ENCODE measurements around the gene ARFGEF3. TPM values are rescaled to one million over a fixed set of nuclear protein-coding genes. Genes with fewer than 3 reads are reported as not detected.

Gene ARFGEF3
- total and polyA plus RNA-seq, 2 experiments from 2014 or later: 0.43 to 1.1 TPM

DNA sequence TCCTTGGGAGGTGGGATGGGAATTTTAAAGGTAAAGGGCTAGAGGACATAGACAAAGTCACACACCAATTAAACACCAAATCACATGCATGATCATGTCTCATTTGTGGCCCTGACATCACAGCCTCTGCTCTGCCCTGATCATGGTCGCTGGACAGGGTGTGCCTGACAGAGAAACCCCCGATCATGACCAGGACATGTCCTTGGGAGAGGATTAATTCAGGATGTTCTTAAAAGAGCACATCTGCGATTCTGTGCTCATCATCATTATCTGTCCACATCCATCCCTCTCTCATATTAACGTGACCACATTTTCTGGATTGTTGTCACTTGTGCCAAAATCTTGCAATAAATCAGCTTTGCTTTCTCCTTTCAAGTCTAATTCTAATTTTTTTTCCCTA lies 64.2 kb downstream of the ARFGEF3 start:
- H3K4me1 ChIP-seq (ENCODE audit: low read depth): peaks cover 24% of the 10 kb centered on the region
- TF ChIP-seq, protein P1, sequence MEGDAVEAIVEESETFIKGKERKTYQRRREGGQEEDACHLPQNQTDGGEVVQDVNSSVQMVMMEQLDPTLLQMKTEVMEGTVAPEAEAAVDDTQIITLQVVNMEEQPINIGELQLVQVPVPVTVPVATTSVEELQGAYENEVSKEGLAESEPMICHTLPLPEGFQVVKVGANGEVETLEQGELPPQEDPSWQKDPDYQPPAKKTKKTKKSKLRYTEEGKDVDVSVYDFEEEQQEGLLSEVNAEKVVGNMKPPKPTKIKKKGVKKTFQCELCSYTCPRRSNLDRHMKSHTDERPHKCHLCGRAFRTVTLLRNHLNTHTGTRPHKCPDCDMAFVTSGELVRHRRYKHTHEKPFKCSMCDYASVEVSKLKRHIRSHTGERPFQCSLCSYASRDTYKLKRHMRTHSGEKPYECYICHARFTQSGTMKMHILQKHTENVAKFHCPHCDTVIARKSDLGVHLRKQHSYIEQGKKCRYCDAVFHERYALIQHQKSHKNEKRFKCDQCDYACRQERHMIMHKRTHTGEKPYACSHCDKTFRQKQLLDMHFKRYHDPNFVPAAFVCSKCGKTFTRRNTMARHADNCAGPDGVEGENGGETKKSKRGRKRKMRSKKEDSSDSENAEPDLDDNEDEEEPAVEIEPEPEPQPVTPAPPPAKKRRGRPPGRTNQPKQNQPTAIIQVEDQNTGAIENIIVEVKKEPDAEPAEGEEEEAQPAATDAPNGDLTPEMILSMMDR (IDR thresholded peaks at IDR 0.05; ENCODE audit: low read depth, low read length): no peak
- no peak for DNase-seq (ENCODE audit: low read depth in 1 of 2, low spot score in 1 of 2)
- no peak overlapping the region for H3K27ac ChIP-seq
- H3K27me3 ChIP-seq: no peaks in the 10 kb centered on the region
- H3K9me3 ChIP-seq (ENCODE audit: low read depth): no peaks in the 10 kb centered on the region
- H3K4me3 ChIP-seq: no peak overlapping the region
- no peaks in the 10 kb centered on the region for H3K36me3 ChIP-seq

DNA sequence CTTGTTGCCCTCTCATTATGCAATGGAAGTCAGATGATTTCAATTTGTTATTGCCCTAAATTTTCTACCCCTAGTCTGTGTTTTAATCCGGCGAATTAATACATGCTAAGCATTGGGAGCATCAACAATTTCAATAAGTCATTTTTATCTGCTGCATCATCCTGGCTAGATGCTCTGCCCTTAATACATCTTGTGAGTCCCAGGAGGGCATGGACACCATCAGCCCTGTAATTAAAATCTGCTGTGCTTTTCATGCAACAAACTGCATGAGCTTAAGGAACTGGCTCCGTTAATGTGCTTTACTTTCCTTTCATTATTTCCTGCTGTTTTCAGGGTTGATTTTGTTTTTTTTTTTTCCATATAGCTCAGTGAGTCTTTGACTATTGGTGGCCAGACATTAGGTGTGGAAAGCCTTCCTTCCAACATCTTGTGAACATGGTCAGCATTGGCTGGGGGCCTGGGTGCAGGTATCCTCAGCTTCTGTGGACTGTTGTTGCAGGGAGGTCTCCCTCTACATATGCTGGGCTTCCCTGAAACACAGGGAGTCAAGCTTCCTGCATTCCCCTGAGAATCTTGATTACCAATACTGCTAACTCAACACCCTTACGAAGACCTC lies 65.1 kb downstream of the ARFGEF3 start:
- TF ChIP-seq, protein P1 (IDR thresholded peaks at IDR 0.05; ENCODE audit: low read depth, low read length): no peak
- Histone ChIP-seq H3K27me3 (no peaks in the 10 kb centered on the region), H3K4me1 (ENCODE audit: low read depth) (peaks cover 30% of the 10 kb centered on the region), H3K27ac (no peak overlapping the region), H3K9me3 (ENCODE audit: low read depth) (no peaks in the 10 kb centered on the region), H3K4me3 (no peak overlapping the region), H3K36me3 (no peaks in the 10 kb centered on the region)
- DNase-seq (ENCODE audit: low read depth in 1 of 2, low spot score in 1 of 2): no peak

DNA sequence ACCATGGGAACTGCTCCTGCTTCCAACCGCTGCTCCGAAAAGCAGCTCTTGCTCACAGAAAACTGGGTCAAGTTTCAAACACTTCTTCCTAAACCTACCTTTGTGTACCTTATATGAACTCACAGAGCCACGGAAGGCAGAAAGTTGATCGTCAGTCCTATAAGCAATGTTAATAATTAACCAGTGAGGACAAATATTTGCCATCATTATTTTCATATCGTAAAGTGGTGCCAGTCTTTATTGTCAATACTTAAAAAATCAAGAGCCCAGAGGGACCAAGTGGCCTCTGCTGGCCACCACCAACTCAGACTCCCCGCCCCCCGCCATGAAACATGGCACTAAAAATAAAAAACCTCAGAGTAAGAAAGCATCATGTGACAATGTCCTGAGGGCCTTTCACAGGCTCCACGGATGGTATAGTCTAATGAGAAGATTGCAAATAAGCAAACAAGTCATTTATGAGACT lies 65.6 kb downstream of the ARFGEF3 start:
- TF ChIP-seq, protein P1 (IDR thresholded peaks at IDR 0.05; ENCODE audit: low read depth, low read length): no peak
- Histone ChIP-seq H3K27ac (no peak overlapping the region), H3K4me3 (no peak overlapping the region), H3K4me1 (ENCODE audit: low read depth) (peaks cover 30% of the 10 kb centered on the region), H3K27me3 (no peaks in the 10 kb centered on the region), H3K36me3 (no peaks in the 10 kb centered on the region), H3K9me3 (ENCODE audit: low read depth) (no peaks in the 10 kb centered on the region)
- DNase-seq (ENCODE audit: low read depth in 1 of 2, low spot score in 1 of 2): no peak

DNA sequence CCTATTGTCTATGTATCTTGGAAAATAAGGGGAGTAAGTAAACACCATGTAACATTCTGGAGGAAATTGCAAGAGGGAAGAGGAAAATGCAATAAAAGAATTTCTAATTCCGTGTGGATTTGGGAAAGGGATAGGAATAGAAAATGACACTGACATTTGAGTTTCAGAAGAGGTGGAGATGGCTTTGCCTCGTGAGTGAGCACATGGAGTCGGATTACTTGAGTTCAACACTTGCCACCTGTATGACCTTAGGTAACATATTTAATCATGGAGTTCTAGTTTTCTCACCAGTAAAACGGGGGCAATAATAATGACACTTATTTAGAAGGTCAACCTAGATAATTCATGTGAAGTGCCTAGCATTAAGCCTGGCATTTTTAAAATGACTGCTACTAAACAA lies 67.3 kb downstream of the ARFGEF3 start:
- Histone ChIP-seq H3K9me3 (ENCODE audit: low read depth) (no peaks in the 10 kb centered on the region), H3K27ac (no peak overlapping the region), H3K4me1 (ENCODE audit: low read depth) (peaks cover 30% of the 10 kb centered on the region), H3K27me3 (no peaks in the 10 kb centered on the region), H3K4me3 (no peak overlapping the region), H3K36me3 (no peaks in the 10 kb centered on the region)
- peak in 1 of 2 donors; percentile 20 for DNase-seq (ENCODE audit: low read depth in 1 of 2, low spot score in 1 of 2)
- TF ChIP-seq, protein P1 (IDR thresholded peaks at IDR 0.05; ENCODE audit: low read depth, low read length): no peak

DNA sequence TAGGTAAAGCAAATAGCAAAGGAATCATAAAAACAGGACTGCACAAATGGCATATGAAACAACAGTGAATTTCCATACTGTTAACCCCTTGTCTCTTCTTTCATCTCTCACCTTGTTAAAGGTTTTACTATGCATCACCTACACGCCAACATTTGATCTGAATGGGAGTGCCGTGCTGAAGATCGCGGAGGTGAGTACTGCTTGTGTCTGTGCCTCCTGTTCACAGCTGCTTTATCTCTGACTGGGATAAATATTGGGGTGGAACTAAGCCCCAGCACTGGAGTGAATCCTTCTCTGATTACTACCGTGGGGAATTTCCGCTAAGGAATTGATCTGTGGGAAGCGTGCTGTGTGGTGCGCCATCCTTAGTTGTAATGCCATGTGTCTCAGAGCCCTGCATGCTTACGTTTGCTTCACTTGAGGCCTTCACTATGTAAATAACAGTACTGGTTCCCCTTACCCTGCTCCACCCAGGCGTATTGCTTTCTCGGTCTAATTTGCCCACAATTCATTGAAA lies 68.0 kb downstream of the ARFGEF3 start:
- Histone ChIP-seq H3K4me3 (no peak overlapping the region), H3K36me3 (no peaks in the 10 kb centered on the region), H3K4me1 (ENCODE audit: low read depth) (peaks cover 30% of the 10 kb centered on the region), H3K27ac (no peak overlapping the region), H3K9me3 (ENCODE audit: low read depth) (no peaks in the 10 kb centered on the region), H3K27me3 (no peaks in the 10 kb centered on the region)
- no peak for DNase-seq (ENCODE audit: low read depth in 1 of 2, low spot score in 1 of 2)
- TF ChIP-seq, protein P1 (IDR thresholded peaks at IDR 0.05; ENCODE audit: low read depth, low read length): no peak
